Endothelial cell of umbilical vein (primary cell): ENCODE data around the gene TRIM34. TPM values are rescaled to one million over a fixed set of nuclear protein-coding genes. Genes with fewer than 3 reads are reported as not detected.

ENCODE experiments used
- BruUV-seq: library from RNA; stranded (reverse); fragments of 400-500 nt; replicated peaks from 2 replicates; lab custom pipeline; 2021; lab: Mats Ljungman, UMichigan
- CTCF ChIA-PET: fragments of 300-600, 350-600 bp; sonication (Branson Sonifier 250); formaldehyde crosslinking; loops from one replicate; lab custom pipeline; 2021; ENCODE audit warnings: antibody characterized with exemption, inconsistent platforms; lab: Charles Lee
- POLR2A ChIA-PET: fragments of 300-600, 350-600 bp; sonication (Branson Sonifier 250); formaldehyde crosslinking; loops from one replicate; lab custom pipeline; 2021; ENCODE audit warnings: antibody characterized with exemption, inconsistent platforms; lab: Charles Lee
- DNase-seq: peaks from one replicate; pipeline ENCODE4 v3.0.0-alpha.2; 2011; ENCODE audit warnings: low read depth, low spot score
- FAIRE-seq: peaks from 2 replicates; lab custom pipeline; 2011; peaks lifted over from hg19 to GRCh38; lab: Jason Lieb, UNC
- H2AFZ ChIP-seq: 2 replicates; pipeline ENCODE4 v1.6.0; 2012; ENCODE audit warnings: low read depth, low read length, control low read depth, inconsistent platforms
- H3K27ac ChIP-seq: 2 replicates; pipeline ENCODE4 v1.5.1; 2011; ENCODE audit warnings: low read depth, mild to moderate bottlenecking, control low read depth, low read length, moderate library complexity; ENCODE audit not compliant: insufficient read depth
- H3K27me3 ChIP-seq, 2 experiments: 2 replicates each; pipeline versions ENCODE4 v1.6.0 to v1.6.1; 2011; ENCODE audit warnings: low read length in 2 of 2, mixed read lengths in 1 of 2; ENCODE audit not compliant: control insufficient read depth in 2 of 2, insufficient read depth in 2 of 2
- H3K36me3 ChIP-seq, 2 experiments: 2 replicates in 1 of 2; 3 replicates in 1 of 2; pipeline ENCODE4 v1.5.1; 2011; ENCODE audit warnings: low read length in 2 of 2, mild to moderate bottlenecking in 1 of 2, moderate library complexity in 1 of 2; ENCODE audit not compliant: control insufficient read depth in 2 of 2, insufficient read depth in 2 of 2; ENCODE audit errors: extremely low read depth in 1 of 2
- H3K4me1 ChIP-seq: 3 replicates; pipeline ENCODE4 v1.5.1; 2011; ENCODE audit warnings: mild to moderate bottlenecking, low read length; ENCODE audit not compliant: control insufficient read depth, insufficient read depth; ENCODE audit errors: extremely low read depth
- H3K4me2 ChIP-seq: 2 replicates; pipeline ENCODE4 v1.6.1; 2011; ENCODE audit warnings: low read length, control low read depth, mixed read lengths; ENCODE audit not compliant: insufficient read depth
- H3K4me3 ChIP-seq, 3 experiments: fragments of 200-600 bp in 1 of 3; sonication (generic), shearing (Covaris generic) in 1 of 3; replicated peaks in 1 of 3; 2 replicates each; pipeline ENCODE4 v1.5.1; 2011 to 2016; ENCODE audit warnings: control low read depth in 3 of 3, low read length in 3 of 3, mild to moderate bottlenecking in 2 of 3, inconsistent platforms in 1 of 3, low read depth in 1 of 3, moderate library complexity in 1 of 3; ENCODE audit not compliant: insufficient read depth in 1 of 3
- H3K79me2 ChIP-seq: 2 replicates; pipeline ENCODE4 v1.6.0; 2012; ENCODE audit warnings: low read length, inconsistent platforms; ENCODE audit not compliant: control insufficient read depth, insufficient read depth
- H3K9ac ChIP-seq: replicated peaks from 2 replicates; pipeline ENCODE3; 2011; ENCODE audit warnings: low read length, control low read depth; ENCODE audit not compliant: insufficient read depth; ENCODE audit errors: extremely low read depth
- H3K9me1 ChIP-seq: replicated peaks from 3 replicates; pipeline ENCODE4 v1.6.0; 2011; ENCODE audit warnings: mild to moderate bottlenecking, low read length; ENCODE audit not compliant: control insufficient read depth, insufficient read depth; ENCODE audit errors: extremely low read depth
- H3K9me3 ChIP-seq: replicated peaks from 2 replicates; pipeline ENCODE4 v1.5.1; 2012; ENCODE audit warnings: low read length, inconsistent platforms; ENCODE audit not compliant: control insufficient read depth, insufficient read depth
- H4K20me1 ChIP-seq: replicated peaks from 2 replicates; pipeline ENCODE3; 2011; ENCODE audit warnings: mild to moderate bottlenecking, low read length; ENCODE audit not compliant: control insufficient read depth, insufficient read depth; ENCODE audit errors: extremely low read depth
- CTCF ChIP-seq, 2 donors: IDR thresholded peaks; 1 replicate in 1 of 2; 2 replicates in 1 of 2; pipeline ENCODE4 v1.5.1; 2011; ENCODE audit warnings: low read length in 2 of 2, mild to moderate bottlenecking in 2 of 2, moderate library complexity in 2 of 2, control low read depth in 1 of 2, inconsistent platforms in 1 of 2, low read depth in 1 of 2; ENCODE audit not compliant: insufficient read depth in 1 of 2; ENCODE audit errors: extremely low read depth in 1 of 2
- EZH2 ChIP-seq: IDR thresholded peaks from 2 replicates; pipeline ENCODE4 v1.6.1; 2012; ENCODE audit warnings: borderline replicate concordance, low read depth, mild to moderate bottlenecking, moderate library complexity, low read length, inconsistent platforms; ENCODE audit not compliant: severe bottlenecking
- FOS ChIP-seq: IDR thresholded peaks from 2 replicates; pipeline ENCODE4 v1.6.1; 2011; ENCODE audit warnings: mild to moderate bottlenecking, low read length, moderate library complexity, borderline replicate concordance; ENCODE audit not compliant: insufficient read depth
- GATA2 ChIP-seq: IDR thresholded peaks from 2 replicates; pipeline ENCODE4 v1.7.0; 2011; ENCODE audit warnings: low read depth, mild to moderate bottlenecking, moderate library complexity, mixed read lengths, low read length; ENCODE audit not compliant: insufficient read length, insufficient read depth
- JUN ChIP-seq: IDR thresholded peaks from 2 replicates; pipeline ENCODE4 v1.6.1; 2011; ENCODE audit warnings: borderline replicate concordance, low read depth; ENCODE audit not compliant: insufficient read length, insufficient read depth
- MAX ChIP-seq: IDR thresholded peaks from 2 replicates; pipeline ENCODE4 v1.6.1; 2011; ENCODE audit not compliant: insufficient read depth, insufficient read length
- MYC ChIP-seq: IDR thresholded peaks from one replicate; pipeline ENCODE4 v1.6.1; 2011; ENCODE audit warnings: mild to moderate bottlenecking, low read depth, low read length
- POLR2A ChIP-seq: IDR thresholded peaks from 2 replicates; pipeline ENCODE4 v1.6.1; 2012; ENCODE audit warnings: low read depth, mild to moderate bottlenecking, control low read depth, low read length
- POLR2AphosphoS5 ChIP-seq: IDR thresholded peaks from 2 replicates; pipeline ENCODE4 v1.6.1; 2012; ENCODE audit warnings: low read depth, mild to moderate bottlenecking, control low read depth, low read length, moderate library complexity; ENCODE audit not compliant: insufficient read depth
- dilution Hi-C: fragments of 300-500 bp; cut with MboI; formaldehyde crosslinking; loops from one replicate; pipeline ENCODE4 v1.15.0; 2019; ENCODE audit warnings: low sequenced_read_pairs; ENCODE audit not compliant: extremely low pct_ligation_motif_present
- intact Hi-C: fragments of 100-400 bp; cut with micrococcal nuclease; formaldehyde crosslinking; loops from one replicate; pipeline ENCODE4 v1.10.0; 2022
- polyA plus RNA-seq, 4 experiments: library from polyadenylated mRNA; depleted of rRNA in 3 of 4; stranded (reverse) in 3 of 4; unstranded in 1 of 4; fragments of >200 nt; gene quantifications; 2 replicates each; pipeline versions ENCODE4 v1.2.1 to v1.2.3, GENCODE V29; 2011 to 2012; ENCODE audit warnings: missing spikeins in 1 of 4
- total RNA-seq: library from RNA; stranded (reverse); gene quantifications from 2 replicates; pipeline ENCODE4 v1.2.3, GENCODE V29; 2021

The TRIM34 gene
- total and polyA plus RNA-seq, 2 donors (not counting 3 experiments of a cell fraction or from before 2014, with no cell fraction given) = 6.7 to 14.6 TPM

DNA sequence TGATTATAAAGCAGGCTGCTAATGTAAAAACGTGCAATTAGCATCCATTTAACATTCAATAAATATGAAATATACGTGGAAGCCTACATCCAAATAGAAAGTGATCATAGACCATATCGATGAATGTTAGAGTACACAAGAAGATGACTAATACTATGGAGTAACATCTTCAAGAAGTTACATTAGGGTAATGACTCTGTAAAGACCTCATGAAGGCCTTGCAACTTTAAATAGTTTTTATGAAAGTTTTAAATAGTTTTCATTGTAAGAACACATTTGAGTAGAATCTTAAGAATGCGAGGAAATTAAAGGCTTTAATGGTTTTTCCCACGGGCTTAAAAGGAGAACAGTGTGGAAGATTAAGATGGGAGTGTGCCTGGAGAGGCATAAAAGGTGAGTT lies 1.4 kb downstream of the TRIM34 start:
- DNase-seq (no peak), FAIRE-seq (no peak)
- Histone ChIP-seq H3K9me1 (no peaks in the 10 kb centered on the region), H2AFZ (no peak overlapping the region), H3K4me3 (no peak overlapping the region), H3K4me1 (peaks cover 14% of the 10 kb centered on the region), H3K36me3 (no peaks in the 10 kb centered on the region), H3K27me3 (no peaks in the 10 kb centered on the region), H3K9ac (no peak overlapping the region), H3K27ac (no peak overlapping the region), H3K9me3 (no peaks in the 10 kb centered on the region), H3K4me2 (no peak overlapping the region), H4K20me1 (no peaks in the 10 kb centered on the region), H3K79me2 (no peaks in the 10 kb centered on the region)
- TF ChIP-seq POLR2AphosphoS5 = no peak
- no peak for TF ChIP-seq GATA2
- TF ChIP-seq FOS = no peak
- no peak for TF ChIP-seq JUN
- no peak for TF ChIP-seq EZH2
- no peak for TF ChIP-seq CTCF (IDR thresholded peaks at IDR 0.05; ENCODE audit: extremely low read depth in 1 of 2, insufficient read depth in 1 of 2, low read depth in 1 of 2, low read length in 2 of 2)
- no peak for TF ChIP-seq POLR2A
- no peak for TF ChIP-seq MYC
- no peak for TF ChIP-seq MAX
- BruUV-seq = no TSS peak
- ChIA-PET POLR2A (no interaction called here), CTCF (no interaction called here)
- dilution Hi-C loops = no loop called here
- intact Hi-C loops = no loop called here
